Fibroblast of skin of right quadriceps (primary cell): Measurements from ENCODE around the gene TRAF1.

Source experiments
- DNase-seq: peaks from one replicate; pipeline ENCODE4 v3.0.0-alpha.2; 2013

TRAF1 gene

DNA sequence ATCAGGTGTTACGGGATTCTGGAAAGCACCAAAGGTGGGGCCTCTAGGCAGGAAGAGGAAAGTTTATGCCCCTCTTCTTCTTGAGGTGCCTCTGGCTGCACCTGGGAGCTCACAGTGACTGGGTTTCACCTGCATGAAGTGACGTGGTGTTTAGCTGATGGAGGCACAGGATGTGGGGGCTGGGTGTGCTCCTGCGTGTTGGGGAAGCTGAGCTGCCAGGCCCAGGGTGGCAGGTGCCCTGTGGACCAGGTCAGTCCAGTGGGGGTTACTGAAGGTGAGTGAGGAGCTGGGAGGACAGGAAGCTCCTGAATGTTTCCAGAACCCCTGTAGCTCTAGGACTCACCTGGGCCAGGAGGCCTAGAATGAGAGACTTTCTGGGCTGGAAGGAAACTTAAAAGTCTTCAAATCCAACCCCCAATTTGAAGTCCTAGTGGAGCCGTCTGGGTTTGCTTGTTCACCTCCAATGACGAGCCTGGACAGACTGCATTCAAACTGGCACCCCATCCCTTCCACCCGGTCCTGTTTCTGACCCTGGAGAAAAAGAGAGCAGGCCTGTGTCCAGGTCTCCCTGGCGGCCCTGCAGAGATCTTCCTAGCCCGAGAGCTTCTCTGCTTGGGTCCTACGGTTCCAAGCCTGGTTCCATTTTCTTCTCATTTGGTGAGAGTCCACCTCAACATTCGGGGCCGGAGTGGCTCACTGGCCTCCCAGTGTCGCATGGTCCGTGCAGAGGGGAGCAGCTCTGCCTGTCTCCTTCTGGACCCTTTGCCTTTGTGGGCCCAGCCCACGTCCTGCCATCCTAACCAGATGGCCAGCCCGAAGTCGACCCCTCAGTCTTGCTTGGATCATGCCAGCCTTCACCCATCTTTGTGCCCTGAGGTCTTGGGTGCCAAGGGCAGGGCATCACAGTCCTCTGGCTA, 22.3 kb downstream of the TRAF1 start:
- DNase-seq, result no peak

DNA sequence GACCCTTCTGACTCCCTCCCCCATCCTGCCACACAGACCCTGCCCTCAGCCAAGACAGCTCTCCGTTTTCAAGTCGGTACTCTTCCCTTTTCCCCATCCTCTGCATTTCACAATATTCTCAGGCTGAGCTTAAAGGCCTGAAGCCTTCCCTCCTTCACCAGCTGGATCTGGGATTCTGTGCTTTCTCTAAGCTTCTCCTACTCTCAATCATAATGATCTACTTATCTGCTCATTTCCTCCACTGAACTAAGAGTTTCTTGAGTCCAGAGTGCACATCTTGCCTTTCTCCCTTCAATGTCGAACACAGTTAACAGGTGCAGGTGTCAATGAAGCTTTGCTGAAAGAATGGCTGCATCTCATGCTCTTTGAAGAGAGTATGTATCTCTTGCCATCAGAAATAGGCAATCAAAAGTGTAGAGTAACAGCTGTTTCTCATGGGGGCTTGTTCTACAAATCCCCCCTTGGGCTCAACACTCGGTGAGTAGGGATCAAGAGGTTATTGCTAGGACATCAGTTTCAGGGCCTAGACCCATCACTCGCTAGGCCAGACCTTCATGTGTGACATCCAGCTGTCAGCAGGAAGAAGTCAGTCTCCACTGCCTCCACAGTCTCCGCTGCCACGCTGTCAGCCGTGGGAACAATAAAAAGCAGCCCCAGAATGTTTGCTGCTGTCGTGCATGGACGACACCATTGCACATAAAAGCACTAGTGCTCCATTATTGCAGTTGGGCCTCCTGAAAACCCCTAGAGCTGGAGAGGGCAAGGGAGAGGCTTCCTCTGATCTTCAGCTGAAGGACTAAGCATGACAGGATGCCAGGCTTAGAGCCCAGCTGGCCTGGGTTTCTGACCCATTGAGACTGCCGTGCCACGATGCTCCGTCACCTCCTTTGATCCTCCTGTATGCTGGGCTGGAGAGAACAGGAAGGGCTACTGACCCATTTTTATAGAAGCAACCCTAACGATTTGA, 23.7 kb downstream of the TRAF1 start:
- no peak for DNase-seq

DNA sequence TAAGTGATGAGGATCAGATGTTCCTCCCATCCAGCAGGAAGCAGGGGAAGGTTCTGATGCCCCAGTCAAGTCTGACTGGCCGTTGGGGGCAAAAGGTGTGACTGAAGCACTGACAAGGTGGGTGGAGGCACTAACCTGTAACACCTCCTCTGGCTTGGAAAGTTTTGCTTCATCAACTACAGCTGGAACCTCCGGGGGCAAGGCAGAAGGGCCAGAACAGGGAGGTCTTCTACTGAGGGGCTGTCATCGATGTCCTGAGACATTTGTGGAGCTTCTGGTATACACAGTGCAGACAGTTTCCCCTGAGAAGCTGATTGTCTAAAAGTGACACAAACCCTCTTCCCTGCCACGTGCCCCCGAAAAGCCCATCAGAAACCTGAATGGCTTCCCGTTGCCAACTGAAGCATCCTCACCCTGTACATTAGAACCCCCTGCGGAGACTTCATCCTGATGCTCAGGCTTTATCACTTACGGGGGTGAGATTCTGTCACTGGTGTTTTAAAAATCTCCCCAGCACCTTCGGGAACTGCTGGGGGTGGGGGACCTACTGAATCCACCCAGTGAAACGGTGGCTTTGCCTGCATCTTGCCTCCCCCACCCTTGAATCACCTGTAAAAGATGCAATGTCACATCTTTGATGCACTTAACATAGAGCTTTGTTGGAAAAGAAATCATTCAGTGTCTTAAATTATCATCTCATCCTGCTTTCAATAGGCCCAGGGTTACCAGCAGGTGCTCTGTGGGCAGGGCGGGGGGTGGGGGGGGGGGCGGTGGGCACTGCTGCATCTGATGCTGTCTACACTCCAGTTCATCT, 24.6 kb downstream of the TRAF1 start:
- no peak for DNase-seq

DNA sequence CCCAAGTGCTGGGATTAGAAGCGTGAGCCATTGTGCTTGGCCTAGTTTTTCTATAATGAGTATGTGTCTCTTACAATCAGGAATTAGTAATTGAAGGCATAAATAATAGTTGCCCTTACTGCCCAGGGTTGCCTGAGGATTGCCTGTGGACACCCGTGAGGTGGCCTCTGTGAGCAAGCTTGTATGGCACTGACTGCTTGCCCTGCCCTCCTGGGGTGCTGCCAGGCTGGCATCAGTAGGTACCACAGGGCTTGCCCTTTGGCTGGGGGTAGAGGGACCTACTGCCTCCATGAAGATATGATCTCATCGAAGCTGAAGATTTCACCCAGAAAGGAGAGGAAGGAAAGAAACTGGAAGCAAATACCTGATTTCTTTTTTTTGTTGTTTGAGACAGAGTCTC, 25.8 kb downstream of the TRAF1 start:
- DNase-seq, result no peak

DNA sequence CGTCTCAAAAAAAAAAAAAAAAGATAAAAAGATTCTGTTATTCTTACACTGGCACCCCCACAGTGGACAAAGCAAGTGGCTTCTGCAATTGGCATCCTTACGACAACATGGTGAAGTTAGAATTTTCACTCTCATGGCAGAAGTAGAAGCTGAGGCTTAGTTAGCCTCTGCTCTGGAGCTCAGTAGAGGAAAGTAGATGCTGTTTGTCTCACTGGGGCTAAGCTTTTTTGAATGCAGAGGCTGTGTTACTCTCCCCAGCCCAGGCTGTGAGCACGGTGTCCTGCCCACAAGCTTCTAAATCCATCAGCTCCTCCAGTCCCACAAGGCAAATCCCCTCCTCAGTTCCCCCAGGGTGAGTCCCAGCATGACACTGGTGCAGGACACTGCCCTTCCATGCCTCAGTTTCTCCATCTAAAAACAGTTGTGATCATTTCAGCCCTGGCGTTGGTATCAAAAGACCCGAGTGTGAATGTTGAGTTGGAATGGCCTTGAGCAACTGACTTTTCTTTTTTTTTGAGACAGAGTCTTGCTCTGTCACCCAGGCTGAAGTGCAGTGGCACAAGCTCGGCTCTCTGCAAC, 27.0 kb downstream of the TRAF1 start:
- no peak for DNase-seq

DNA sequence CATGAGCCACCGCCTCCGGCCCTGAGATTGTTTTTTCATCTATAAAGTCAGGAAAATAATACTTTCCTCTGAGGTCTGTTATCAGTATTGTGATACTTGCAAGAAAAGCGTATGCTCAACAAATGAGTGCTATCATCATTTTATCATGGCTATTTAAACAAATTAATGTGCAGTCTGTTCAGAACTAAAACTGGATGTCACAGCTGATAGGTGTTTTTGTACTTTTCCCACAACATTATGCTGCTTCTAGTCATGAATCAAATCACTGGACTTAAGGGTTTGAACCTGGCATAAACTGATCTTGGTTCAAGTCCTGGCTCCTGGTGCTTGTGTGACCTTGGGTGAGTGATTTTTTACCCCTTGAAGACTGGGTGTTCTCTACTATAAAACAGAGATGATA, 28.2 kb downstream of the TRAF1 start:
- no peak for DNase-seq

DNA sequence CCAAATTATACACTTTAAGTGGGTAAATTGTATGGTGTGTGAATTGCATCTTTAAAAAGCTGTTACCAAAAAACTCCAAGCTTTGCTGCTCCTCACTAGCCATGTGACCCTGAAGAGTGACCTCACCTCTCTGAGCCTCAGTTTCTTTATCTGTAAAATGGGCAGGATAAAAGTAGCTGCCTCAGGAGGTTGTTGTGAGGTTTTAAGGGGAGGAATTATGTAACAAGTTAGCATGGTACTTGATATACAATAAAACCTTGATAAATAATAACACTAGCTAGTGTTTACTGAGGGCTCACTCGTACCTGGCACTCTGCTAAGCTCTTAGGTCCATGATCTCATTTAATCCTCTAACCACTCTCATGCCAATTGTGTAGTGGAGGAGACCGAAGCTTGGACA, 30.6 kb downstream of the TRAF1 start:
- no peak for DNase-seq

DNA sequence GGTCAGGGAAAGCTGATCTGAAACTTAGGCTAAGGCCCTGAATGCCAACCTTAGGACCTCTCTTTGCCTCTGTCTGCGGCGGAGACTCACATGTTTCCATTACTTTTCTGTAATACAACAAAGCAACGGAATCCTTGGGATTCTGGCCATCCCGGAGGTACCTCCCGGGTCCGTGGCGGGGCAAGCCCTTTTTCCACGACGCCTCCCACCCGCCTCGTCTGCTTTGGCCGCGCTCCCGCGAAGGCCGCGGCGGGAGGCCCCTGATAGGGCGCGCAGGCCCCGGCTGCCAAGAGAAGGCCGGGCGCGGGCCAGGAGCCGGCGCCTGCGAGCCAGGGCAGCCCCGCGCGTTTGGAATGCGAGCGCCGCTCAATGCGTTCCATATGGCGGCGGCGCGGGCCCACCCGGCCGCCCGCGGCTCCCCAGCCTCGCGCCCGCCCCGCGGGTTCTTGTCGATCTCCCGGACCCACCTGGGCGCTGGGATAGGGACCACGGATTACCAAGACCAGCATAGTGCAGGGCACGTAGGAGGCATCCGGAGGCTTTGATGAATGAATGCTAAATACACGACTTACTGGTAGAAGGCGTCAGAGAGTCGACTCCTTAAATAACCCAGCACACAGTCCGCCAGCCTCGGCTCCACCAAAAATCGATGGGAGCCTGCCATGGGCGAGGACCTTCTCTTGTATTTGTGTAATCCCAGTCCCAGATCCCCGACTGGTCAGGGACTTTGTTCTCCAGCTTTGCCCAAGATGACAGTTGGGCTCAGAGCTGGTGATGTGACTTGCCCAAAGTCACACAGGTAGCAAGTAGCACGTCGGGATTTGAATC, 32.1 kb downstream of the TRAF1 start:
- DNase-seq, result peak; percentile 34

DNA sequence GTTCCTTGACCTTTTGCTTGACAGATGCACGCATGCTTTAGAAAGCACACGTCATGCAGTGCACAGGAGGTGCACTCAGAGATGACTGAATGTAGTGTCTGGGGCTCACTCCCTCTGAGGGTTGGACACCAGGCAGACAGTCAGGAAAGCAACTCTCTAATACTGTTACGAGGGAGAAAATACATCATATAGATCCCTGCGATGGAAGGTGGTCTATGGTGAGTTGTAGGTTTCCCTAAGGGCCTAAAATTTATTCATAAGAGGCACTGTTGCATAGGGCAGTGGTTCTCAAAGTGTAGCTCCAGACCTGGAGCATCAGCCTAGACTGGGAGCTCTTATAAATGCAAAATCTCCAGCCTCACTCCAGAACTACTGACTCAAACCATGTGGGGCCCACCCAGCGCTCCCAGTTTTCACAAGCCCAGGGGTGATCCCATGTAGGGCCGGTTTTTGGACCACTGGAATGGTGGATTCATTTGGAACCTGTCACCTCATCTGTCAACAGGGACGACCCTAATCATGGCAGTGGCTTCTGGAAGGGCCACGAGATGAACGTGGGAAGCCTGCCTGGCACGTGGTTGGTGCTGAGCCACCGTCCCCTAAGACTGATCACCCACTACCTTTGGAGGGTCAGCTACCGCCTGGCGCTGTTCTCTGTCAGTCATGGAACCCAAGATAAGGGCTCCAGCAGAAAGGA, 32.8 kb downstream of the TRAF1 start:
- no peak for DNase-seq

DNA sequence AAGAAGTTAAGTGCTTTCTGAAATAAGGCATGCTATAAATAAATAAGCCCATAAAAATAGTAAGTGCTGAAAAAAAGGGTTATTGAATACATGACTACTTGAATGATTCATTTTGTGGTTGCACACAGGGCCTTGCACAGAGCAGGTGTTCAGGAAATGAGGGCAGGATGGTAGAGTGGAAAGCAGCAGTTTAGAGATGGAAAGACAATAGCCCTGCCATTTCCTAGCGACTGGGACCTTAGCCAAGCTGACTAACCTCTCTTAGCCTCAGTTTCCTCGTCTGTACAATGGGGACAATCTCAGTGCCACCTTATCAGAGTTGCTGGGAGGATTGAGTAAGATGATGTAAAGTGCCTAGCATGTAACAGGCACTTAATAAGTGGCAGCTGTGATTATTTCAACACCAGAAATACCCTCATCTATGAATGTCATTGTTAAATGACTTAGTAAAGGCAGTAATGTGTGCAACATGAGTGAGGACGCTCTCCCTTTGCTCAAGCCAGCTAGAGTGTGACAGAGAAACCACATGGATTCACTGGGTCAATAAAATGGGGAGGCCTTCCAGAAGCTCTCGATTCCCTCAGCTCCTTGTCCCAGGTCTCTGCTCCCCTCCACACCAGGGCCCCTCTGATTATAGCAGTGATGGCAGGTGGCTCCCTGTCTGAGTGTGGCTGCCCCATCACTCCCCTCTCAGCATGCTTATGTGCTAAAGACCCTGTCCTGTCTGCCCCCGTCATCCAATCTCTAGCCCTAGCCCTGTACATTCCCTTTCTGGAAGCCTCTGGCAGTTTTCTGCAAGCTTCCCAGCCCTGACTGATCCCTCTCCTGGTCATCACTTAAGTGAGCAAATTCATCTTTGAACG, 33.6 kb downstream of the TRAF1 start:
- peak; percentile 76 for DNase-seq

DNA sequence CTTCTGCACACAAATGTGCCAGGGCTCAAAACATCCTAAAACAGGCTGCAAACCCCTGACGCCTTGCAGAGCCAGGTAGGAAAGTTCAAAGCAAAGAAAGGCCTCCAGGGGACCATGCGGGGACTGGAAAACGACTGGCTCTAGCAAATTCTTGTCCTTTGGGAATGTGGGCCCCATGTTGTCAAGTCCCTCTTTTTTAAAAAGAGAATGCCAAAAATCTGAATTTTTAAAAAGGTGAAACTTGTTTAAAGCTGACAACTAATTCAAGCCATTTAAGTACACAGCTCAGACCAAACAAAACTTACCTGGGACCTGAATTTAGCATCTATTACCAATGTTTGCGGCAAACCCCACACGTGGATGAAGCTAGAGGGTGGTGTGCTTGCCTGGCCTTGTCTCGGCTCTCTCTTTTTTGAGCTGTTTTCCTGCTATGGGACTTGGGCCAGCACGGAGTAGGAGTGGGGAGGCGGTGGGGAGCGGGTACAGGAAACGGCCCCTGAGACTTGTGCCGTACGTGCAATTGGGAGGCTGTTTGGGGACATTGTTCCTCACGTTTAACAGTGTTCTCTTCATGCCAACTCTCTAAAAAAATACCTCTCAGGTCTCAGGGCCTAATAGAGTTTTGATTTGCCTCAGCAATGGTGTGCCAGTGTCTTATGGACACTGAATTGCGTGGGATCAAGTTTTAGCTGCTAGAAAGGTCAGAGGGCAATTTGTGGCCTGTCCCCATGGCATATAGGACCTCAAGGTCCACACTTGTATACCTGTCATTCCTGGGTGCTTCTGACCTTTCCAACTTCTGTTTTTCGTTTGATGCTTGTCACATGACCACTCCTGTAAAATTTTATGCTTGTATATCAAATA, 34.5 kb downstream of the TRAF1 start:
- DNase-seq, result no peak

DNA sequence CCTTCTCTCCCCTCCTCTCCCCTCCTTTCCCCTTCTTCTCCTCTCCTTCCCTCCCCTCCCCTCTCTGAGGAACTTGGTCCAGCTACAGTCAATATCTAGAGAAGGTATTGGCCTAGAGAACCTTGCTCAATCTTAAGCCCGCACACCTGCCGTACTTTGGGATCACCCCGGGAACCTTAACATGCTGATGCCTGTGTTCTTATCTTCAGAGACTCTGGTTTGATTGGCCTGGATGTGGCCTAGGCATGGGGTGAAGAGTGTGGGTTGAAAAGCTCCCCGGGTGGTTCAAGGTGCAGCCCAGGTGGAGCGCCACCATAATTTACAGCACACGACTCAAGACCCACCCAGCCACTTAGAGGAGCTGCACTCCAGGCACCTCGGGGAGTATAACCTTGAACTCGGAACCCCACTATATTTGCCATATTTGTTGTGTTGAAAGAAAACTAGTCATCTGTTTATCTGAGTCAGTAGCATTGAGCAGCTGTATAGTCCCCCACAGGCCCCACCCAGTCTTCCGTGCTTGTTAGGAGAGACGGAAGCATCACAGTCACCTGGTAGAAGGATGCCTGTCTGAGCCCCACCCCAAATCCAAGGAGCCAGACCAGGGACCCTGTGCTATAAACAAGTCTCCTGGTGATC, 35.2 kb downstream of the TRAF1 start:
- DNase-seq, result no peak

DNA sequence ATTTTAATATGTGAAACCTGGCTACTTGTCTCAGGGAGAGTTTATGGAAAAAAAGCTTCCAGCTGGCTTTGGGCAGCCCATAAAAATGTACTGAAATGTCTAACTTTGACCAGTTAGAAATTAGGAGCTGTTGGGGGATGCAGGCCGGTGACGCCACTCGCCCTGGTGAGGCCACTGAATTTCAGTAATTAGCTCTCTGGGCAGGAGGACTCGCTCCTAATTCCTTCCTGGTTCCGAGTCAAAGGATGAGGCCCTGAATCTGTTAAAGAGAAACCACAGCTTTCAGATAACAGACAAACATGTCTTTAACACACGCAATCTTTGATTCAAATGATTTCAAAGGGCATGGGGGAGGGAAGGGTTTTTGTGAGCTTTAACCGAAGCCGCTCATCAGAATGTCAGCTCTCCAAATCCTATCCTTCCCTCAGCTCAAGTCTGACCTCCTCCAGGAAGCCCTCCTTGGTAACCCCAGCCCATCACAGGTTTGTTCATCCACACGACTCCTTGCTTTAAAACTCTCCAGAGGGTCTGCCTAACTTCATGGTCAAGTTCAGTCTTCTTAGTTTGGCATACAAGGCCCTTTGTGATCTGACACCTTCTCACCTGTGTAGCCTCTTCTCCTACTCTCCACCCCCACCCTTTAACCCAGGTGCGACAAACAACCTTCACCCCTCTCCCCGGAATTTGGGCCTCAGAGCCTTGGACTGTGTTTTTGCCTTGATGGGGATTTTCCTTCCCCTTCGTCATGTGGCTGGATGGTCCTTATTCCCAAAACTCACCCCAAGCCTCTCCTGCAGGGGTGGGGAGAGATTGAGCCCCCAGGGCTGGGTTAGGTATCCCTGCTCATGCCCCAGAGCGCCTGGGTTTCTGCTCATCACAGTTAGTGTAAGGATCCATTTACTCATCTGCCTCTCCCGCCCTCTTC, 36.0 kb downstream of the TRAF1 start:
- DNase-seq, result no peak

DNA sequence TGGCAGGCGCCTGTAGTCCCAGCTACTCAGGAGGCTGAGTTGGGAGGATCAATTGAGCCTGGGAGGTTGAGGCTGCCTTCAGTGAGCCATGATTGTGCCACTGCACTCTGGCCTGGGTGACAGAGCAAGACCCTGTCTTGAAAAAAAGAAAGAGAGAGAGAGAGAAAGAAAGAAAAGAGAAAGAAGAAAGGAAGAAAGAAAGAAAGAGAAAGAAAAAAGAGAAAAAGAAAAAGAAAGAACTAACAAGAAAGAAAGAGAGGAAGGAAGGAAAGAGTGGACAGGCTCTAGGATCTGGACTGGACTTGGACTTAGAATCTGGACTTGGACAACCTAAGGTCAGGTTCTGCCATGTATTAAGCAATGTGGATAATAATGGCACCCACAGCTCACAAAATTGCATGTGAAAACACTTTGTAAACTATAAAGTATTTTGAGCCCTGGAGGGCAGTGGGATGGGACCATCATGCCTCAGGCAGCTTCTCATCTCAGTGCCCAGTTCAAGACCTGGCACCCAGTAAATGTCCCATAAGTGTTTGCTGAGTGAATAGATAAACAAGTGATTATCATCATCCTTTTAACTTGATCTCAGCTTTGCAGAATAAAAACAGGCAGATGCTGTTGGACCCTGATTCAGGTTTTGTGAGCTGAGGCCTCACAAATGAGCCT, 36.9 kb downstream of the TRAF1 start:
- DNase-seq, result no peak

DNA sequence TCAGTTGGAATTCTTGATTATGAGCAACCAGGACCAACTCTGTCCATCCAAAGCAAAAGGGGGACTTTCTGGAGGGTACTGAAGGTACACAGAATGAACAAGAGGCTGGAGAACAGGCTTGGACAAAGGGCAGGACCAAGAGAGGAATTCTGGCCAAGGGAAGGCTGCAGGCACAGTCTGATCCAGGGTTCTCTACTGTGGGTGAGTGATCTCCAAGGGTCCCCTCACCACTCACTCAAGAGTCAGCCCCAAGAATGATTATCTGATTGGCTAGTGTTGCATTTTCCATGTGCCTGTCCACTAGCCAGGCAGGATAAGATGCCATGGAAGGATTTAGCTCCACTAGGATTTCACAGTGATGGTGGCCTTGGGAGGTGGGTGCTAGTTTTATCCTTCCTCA, 38.0 kb downstream of the TRAF1 start:
- DNase-seq, result no peak

DNA sequence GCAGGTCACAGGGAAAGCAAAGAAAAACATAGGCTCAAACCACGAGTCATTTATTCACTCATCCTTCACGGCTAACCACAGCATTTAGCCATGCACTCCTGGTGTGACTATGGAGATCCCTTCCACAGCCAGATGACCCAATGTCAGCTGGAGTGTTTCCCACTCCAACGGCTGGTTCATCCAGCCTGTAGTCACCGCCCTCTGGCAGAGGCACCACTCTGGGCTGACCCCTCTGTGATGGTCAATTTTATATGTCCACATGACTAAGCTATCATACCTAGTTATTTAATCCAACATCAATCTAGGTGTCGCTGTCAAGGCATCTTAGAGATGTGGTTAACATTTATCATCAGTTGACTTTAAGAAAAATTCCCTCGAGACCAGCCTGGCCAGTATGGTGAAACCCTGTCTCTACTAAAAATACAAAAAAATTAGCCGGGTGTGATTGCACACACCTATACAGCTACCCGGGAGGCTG, 40.1 kb downstream of the TRAF1 start:
- DNase-seq, result peak; percentile 48

DNA sequence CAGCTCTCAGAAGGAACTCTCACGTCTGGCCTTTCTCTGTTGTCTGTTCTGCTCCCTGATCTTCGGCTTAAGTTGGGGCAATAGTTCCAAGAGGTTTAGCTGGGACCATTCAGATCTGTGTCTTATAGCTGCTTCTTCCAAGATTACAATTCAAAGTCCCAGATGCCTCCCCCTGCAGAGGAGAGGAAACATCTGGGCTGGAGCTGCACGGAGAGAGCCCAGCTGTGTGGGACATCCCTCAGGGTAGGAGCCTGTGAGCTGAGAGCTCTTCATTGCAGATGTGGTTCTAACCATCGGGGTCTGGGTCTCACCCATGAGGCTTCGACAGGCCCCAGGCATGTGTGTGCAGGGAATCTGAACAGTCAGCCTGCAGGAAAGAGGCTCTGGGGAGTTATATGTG, 40.6 kb downstream of the TRAF1 start:
- DNase-seq, result no peak
